ENCODE results near the gene ATG4A.

ATG4A gene, protein sequence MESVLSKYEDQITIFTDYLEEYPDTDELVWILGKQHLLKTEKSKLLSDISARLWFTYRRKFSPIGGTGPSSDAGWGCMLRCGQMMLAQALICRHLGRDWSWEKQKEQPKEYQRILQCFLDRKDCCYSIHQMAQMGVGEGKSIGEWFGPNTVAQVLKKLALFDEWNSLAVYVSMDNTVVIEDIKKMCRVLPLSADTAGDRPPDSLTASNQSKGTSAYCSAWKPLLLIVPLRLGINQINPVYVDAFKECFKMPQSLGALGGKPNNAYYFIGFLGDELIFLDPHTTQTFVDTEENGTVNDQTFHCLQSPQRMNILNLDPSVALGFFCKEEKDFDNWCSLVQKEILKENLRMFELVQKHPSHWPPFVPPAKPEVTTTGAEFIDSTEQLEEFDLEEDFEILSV

DNA sequence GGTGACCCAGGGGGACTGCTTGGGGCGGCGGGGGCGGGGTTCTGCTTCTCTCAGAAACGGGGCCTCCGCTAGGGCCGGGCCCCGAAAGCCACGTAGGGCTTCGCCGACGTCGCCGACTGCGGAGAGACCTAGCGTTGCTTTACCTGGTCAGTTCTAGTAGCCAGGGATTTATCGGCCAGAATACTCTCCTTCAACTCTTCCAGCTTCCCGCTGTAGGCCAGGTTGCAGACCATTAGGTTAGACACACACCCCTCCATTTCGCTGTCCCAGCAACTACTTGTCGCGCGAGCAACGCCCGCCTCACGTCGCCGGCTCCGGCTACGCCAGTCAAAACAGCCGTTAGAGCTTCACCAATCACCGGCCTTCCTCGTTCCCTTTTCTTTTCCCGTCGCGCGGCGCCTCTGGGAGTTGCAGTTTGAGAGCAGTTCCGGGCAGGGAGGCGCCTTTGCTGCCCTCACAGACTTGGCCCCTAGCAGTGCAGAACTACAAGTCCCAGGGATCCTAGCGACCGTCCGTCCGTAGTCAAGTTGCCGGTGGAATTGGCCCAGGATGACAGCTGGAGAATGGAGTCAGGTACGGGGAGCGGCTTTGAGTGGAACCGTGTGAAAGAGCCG lies at the start of gene ATG4A, which contains the start of gene PSMD10:
Gene ATG4A (plus strand): TSS at position 515 of the 614 bp plus-strand sequence. CDS start 49 bp downstream, at position 564.
Gene PSMD10 (minus strand): TSS at position 279 of the 614 bp plus-strand sequence. CDS start 22 bp downstream, at position 257.
- Mint-ChIP-seq H3K9me3 (no peaks in the 10 kb centered on the region), H3K36me3 (ENCODE audit: insufficient read depth) (peaks cover 4% of the 10 kb centered on the region), H3K27ac (ENCODE audit: low read depth) (no peak within 1 kb of the TSS), H3K4me1 (peaks cover 5% of the 10 kb centered on the region), H3K27me3 (no peaks in the 10 kb centered on the region), H3K4me3 (no peak within 1 kb of the TSS)
- ATAC-seq (replicated peaks; ENCODE audit: extremely low read depth, poor library complexity, severe bottlenecking) (peak; percentile 97), DNase-seq (ENCODE audit: low spot score in 2 of 2) (peak; percentile 72 to 82)

DNA sequence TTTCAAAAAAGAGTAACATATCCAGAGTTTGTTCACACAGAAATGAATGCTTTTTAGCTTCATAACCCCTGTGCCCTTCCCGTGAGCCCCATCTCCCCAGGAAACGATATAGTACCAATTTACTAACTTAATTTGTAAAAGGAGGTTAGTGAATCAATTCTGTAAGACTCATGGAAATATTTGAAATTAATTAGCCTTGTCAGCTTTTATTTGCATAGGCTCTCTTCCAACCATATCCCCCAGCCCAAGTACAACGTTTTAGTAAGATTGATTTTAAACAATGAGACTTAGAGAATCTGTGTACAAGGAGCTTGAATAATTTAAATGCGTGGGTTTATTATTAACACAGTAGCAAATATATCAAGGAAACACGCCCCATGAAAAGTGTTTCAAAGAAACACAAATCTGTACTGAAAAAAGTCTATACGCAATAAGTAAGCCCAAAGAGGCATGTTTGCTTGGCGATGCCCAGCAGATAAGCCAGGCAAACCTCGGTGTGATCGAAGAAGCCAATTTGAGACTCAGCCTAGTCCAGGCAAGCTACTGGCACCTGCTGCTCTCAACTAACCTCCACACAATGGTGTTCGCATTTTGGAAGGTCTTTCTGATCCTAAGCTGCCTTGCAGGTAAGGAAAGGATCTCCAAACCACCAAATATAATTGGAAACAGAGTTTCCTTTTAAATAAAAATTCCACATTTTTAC lies 46.9 kb upstream of the ATG4A start, which contains the start of gene VSIG1:
Gene VSIG1 (plus strand): TSS at position 512 of the 703 bp plus-strand sequence. CDS start 66 bp downstream, at position 578.
- H3K4me1 Mint-ChIP-seq, result peaks cover 5% of the 10 kb centered on the region
- no peaks in the 10 kb centered on the region for H3K36me3 Mint-ChIP-seq (ENCODE audit: insufficient read depth)
- no peak for ATAC-seq (replicated peaks; ENCODE audit: extremely low read depth, poor library complexity, severe bottlenecking)
- no peaks in the 10 kb centered on the region for H3K27me3 Mint-ChIP-seq
- DNase-seq (ENCODE audit: low spot score in 2 of 2), result no peak
- H3K27ac Mint-ChIP-seq (ENCODE audit: low read depth), result no peak within 1 kb of the TSS
- H3K9me3 Mint-ChIP-seq, result no peaks in the 10 kb centered on the region
- H3K4me3 Mint-ChIP-seq, result no peak within 1 kb of the TSS

DNA sequence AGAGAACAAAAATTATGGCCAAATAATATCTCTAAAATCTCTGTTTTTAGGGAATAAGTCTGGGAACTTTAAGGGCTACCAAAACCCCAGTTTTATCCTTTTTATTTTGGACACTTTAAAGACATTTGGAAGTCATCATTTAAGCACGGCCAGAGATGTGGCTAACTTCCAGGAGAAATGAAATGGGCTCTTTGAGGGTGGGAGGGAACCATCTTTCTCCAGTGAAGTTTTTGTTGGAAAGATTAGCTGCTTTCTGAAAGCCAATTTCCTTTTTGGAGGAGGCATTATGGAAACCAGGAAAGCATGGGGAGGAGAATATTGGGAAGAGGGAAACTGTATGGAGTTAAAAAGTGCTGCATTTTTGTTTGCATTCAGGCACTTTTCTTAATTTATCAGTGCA lies 41.9 kb upstream of the ATG4A start:
- H3K27me3 Mint-ChIP-seq, result no peaks in the 10 kb centered on the region
- H3K9me3 Mint-ChIP-seq, result no peaks in the 10 kb centered on the region
- H3K27ac Mint-ChIP-seq (ENCODE audit: low read depth), result no peak overlapping the region
- no peak for DNase-seq (ENCODE audit: low spot score in 2 of 2)
- ATAC-seq (replicated peaks; ENCODE audit: extremely low read depth, poor library complexity, severe bottlenecking), result no peak
- H3K4me1 Mint-ChIP-seq, result no peaks in the 10 kb centered on the region
- no peak overlapping the region for H3K4me3 Mint-ChIP-seq
- H3K36me3 Mint-ChIP-seq (ENCODE audit: insufficient read depth), result no peaks in the 10 kb centered on the region

DNA sequence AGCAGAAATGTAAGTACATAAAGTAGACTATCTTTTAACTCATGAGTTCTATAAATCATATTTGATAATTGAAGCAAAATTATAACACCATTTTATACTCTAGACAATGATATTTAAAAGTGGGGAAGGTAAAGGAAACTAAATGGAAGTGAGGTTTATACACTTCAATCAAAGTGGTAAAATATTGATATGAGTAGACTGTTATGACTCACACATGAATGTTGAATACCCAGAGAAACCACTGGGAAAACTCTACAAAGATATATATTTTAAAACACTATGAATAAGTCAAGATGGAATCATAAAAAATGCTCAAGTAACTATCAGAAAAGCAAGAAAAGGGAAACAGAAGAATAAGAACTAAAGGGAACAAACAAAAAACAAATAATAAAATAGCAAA lies 38.4 kb upstream of the ATG4A start:
- H3K36me3 Mint-ChIP-seq (ENCODE audit: insufficient read depth), result peaks cover 2% of the 10 kb centered on the region
- no peaks in the 10 kb centered on the region for H3K27me3 Mint-ChIP-seq
- H3K9me3 Mint-ChIP-seq, result no peaks in the 10 kb centered on the region
- ATAC-seq (replicated peaks; ENCODE audit: extremely low read depth, poor library complexity, severe bottlenecking) (no peak), DNase-seq (ENCODE audit: low spot score in 2 of 2) (no peak)
- no peak overlapping the region for H3K4me3 Mint-ChIP-seq
- no peak overlapping the region for H3K27ac Mint-ChIP-seq (ENCODE audit: low read depth)
- no peaks in the 10 kb centered on the region for H3K4me1 Mint-ChIP-seq

DNA sequence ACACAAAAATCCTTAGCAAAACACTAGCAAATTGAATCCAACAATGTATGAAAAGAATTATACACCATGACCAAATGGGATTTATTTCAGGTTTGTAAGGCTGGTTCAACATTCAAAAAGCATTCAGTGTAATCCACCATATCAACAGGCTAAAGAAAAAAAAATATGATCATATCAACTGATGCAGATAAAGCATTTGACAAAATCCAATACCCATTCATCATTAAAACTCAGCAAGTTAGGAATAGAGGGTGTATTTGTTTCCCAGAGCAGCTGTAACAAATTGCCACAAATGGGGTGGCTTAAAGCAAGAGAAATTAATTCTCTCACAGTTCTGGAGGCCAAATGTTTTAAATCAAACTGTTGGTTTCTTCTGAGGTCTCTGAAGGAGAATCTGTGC lies 36.0 kb upstream of the ATG4A start:
- H3K9me3 Mint-ChIP-seq, result no peaks in the 10 kb centered on the region
- no peaks in the 10 kb centered on the region for H3K4me1 Mint-ChIP-seq
- H3K27ac Mint-ChIP-seq (ENCODE audit: low read depth), result no peak overlapping the region
- H3K36me3 Mint-ChIP-seq (ENCODE audit: insufficient read depth), result peaks cover 4% of the 10 kb centered on the region
- H3K27me3 Mint-ChIP-seq, result no peaks in the 10 kb centered on the region
- no peak overlapping the region for H3K4me3 Mint-ChIP-seq
- DNase-seq (ENCODE audit: low spot score in 2 of 2) (no peak), ATAC-seq (replicated peaks; ENCODE audit: extremely low read depth, poor library complexity, severe bottlenecking) (no peak)

DNA sequence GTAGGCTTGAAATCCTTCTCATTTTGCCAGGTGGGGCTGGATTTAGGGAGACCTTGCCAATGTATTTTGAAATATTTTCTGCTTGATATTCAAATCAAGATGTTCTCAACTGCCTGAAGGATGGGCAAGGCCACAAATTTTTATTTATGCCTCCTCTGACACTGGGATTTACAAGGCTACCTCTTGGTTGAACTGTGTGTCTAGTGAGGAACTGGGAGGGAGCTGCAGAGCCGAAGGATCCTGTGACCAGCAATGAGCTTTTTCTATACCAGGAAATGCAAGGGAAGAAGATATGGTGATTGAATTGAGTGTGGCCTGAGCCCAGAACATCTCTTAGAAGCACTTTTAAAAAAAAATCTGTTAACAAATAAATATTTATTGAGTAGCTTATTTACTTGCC lies 31.8 kb upstream of the ATG4A start:
- Mint-ChIP-seq H3K4me3 (no peak overlapping the region), H3K4me1 (no peaks in the 10 kb centered on the region), H3K27ac (ENCODE audit: low read depth) (no peak overlapping the region), H3K27me3 (no peaks in the 10 kb centered on the region), H3K36me3 (ENCODE audit: insufficient read depth) (peaks cover 6% of the 10 kb centered on the region), H3K9me3 (no peaks in the 10 kb centered on the region)
- ATAC-seq (replicated peaks; ENCODE audit: extremely low read depth, poor library complexity, severe bottlenecking), result no peak
- DNase-seq (ENCODE audit: low spot score in 2 of 2), result no peak

DNA sequence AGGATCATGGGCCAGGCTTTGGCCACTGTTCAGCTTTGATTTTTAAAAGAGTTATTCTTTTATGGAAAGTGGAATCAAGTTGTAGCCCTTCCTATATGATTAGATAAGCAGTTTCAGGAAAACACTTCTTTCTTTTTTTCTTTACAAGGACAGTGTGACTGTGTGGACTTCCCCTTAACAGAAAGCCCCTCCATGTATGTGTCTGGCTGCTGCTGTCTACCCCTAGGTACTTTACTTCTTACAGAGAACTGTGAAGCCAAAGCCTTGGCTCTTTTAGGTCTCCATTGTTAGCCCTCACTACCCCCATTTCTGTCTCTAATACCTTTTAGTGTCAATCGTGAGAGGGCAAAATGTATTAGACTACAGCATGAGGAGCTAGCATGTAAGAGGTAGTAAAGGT lies 27.6 kb upstream of the ATG4A start:
- H3K36me3 Mint-ChIP-seq (ENCODE audit: insufficient read depth), result peaks cover 7% of the 10 kb centered on the region
- H3K27me3 Mint-ChIP-seq, result no peaks in the 10 kb centered on the region
- no peak for DNase-seq (ENCODE audit: low spot score in 2 of 2)
- H3K9me3 Mint-ChIP-seq, result no peaks in the 10 kb centered on the region
- ATAC-seq (replicated peaks; ENCODE audit: extremely low read depth, poor library complexity, severe bottlenecking), result no peak
- no peak overlapping the region for H3K27ac Mint-ChIP-seq (ENCODE audit: low read depth)
- no peaks in the 10 kb centered on the region for H3K4me1 Mint-ChIP-seq
- no peak overlapping the region for H3K4me3 Mint-ChIP-seq

DNA sequence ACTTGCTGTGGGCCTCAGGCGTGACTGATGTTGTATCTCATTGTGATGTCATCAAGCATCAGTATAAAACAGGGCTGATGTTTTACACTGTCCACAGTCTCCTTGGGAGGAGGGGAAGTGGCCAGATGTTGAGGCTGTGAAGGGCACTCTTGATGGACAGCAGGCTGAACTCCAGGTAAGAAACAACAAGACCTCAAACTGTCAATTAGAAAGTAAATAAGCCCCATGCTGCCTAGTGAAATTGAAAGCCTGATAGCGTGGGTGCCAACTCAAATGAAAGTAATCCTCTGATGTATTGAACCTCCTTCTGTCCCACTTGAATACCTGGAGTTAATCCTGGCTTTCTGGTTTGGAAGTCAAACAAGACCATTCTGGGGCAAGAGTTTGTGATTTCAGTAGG lies 27.0 kb upstream of the ATG4A start:
- no peak overlapping the region for H3K4me3 Mint-ChIP-seq
- H3K9me3 Mint-ChIP-seq, result no peaks in the 10 kb centered on the region
- H3K27me3 Mint-ChIP-seq, result no peaks in the 10 kb centered on the region
- H3K36me3 Mint-ChIP-seq (ENCODE audit: insufficient read depth), result peaks cover 7% of the 10 kb centered on the region
- DNase-seq (ENCODE audit: low spot score in 2 of 2) (no peak), ATAC-seq (replicated peaks; ENCODE audit: extremely low read depth, poor library complexity, severe bottlenecking) (no peak)
- H3K4me1 Mint-ChIP-seq, result no peaks in the 10 kb centered on the region
- no peak overlapping the region for H3K27ac Mint-ChIP-seq (ENCODE audit: low read depth)

DNA sequence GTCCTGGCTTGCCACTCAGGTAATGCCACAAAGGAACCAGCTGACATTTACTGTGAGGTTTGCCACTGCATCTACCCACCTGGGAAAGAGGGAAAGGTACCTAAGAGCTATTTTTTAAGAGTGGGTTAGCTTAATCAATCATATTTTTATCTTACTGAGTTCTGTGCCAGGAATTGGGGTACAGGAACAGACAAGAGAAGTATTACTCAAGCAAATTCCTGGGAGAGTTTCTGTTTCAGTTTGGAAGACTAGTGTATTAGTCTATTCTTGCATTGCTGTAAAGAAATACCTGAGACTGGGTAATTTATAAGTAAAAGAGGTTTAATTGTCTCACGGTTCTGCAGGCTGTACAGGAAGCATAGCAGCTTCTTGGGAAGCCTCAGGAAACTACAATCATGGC lies 23.5 kb upstream of the ATG4A start:
- Mint-ChIP-seq H3K4me3 (no peak overlapping the region), H3K36me3 (ENCODE audit: insufficient read depth) (peaks cover 2% of the 10 kb centered on the region), H3K27ac (ENCODE audit: low read depth) (no peak overlapping the region), H3K4me1 (no peaks in the 10 kb centered on the region), H3K27me3 (no peaks in the 10 kb centered on the region), H3K9me3 (no peaks in the 10 kb centered on the region)
- DNase-seq (ENCODE audit: low spot score in 2 of 2) (no peak), ATAC-seq (replicated peaks; ENCODE audit: extremely low read depth, poor library complexity, severe bottlenecking) (no peak)

DNA sequence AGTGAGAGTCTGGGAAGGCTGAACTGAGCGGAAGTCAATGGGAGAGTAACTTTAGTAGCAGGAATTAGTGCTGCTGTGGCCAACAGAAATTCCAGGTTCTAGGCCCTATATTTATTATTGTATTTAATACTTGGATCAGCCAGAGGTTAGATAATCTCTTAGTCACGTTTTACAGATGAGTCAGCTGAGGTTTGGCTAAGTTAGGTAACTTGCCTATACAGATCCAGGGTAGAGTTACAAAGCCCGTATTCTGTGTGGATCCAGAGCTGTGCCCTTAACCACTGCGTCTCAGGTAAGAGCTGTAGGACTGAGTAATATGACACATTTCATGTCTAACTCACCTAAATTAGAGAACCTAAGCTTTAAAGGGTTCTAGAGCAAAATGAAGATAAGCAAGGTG lies 20.7 kb upstream of the ATG4A start:
- Mint-ChIP-seq H3K4me1 (no peaks in the 10 kb centered on the region), H3K27ac (ENCODE audit: low read depth) (no peak overlapping the region), H3K4me3 (no peak overlapping the region), H3K27me3 (no peaks in the 10 kb centered on the region), H3K9me3 (no peaks in the 10 kb centered on the region), H3K36me3 (ENCODE audit: insufficient read depth) (peaks cover 2% of the 10 kb centered on the region)
- DNase-seq (ENCODE audit: low spot score in 2 of 2), result no peak
- ATAC-seq (replicated peaks; ENCODE audit: extremely low read depth, poor library complexity, severe bottlenecking), result no peak

DNA sequence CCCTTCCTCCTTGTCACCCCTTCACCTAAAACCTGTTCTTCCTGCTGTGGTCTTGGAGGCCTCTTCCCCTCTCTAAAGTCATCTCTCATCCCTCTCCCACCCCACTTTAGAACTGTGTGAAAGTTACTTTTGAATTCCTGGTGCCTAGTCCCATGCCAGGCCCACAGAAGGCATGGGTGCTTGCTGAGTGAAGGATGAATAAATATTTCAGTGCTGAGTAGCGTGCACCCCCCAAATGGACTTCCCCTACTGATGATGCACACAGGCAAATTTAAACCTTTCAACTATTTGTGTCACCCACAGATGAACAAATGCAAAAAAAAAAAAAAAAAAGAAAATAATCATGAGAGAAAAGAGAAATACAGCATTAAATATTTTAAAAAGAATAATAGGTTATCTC lies 20.0 kb upstream of the ATG4A start:
- peaks cover 2% of the 10 kb centered on the region for H3K36me3 Mint-ChIP-seq (ENCODE audit: insufficient read depth)
- no peak overlapping the region for H3K27ac Mint-ChIP-seq (ENCODE audit: low read depth)
- H3K4me1 Mint-ChIP-seq, result no peaks in the 10 kb centered on the region

DNA sequence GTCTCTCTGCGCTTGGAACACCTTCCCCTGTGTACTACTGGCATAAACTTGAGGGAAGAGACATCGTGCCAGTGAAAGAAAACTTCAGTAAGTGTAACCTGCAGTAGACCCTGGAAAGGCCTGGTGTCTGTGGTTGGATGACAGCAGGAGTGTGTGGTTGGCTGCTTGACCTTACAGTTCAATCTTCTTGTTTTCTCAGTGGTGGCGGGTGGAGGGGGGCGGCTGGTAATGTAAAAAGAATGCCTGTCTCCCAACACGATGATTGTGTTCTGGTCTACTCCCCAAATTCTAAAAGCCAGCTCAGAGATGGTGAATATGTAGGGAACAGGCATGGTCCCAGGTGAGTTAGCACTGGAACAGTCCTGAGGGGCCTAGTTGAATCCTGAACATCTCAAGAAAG lies 18.8 kb upstream of the ATG4A start:
- DNase-seq (ENCODE audit: low spot score in 2 of 2) (no peak), ATAC-seq (replicated peaks; ENCODE audit: extremely low read depth, poor library complexity, severe bottlenecking) (no peak)
- H3K36me3 Mint-ChIP-seq (ENCODE audit: insufficient read depth), result no peaks in the 10 kb centered on the region
- no peak overlapping the region for H3K27ac Mint-ChIP-seq (ENCODE audit: low read depth)
- H3K9me3 Mint-ChIP-seq, result no peaks in the 10 kb centered on the region
- no peaks in the 10 kb centered on the region for H3K27me3 Mint-ChIP-seq
- no peaks in the 10 kb centered on the region for H3K4me1 Mint-ChIP-seq
- no peak overlapping the region for H3K4me3 Mint-ChIP-seq

More for the DNA sequence above, 20.0 kb upstream of the ATG4A start:
- no peaks in the 10 kb centered on the region for H3K27me3 Mint-ChIP-seq
- ATAC-seq (replicated peaks; ENCODE audit: extremely low read depth, poor library complexity, severe bottlenecking) (no peak), DNase-seq (ENCODE audit: low spot score in 2 of 2) (no peak)
- no peak overlapping the region for H3K4me3 Mint-ChIP-seq
- H3K9me3 Mint-ChIP-seq, result no peaks in the 10 kb centered on the region

All from central memory CD8-positive, alpha-beta T cell (primary cell).